HG02870 (cell line): ENCODE results near the gene GRID2.
A peak's percentile ranks its signal among the peaks of the same experiment; 100 is the strongest.
"Not testable (repeated sequence)": the region's sequence is repeated elsewhere in the genome, so short reads cannot be mapped to it uniquely, and the experiment has no call there.

Experiments
- ATAC-seq: cut with Tn5 transposase; IDR thresholded peaks from one replicate; pipeline ENCODE4 v1.9.1; 2021; ENCODE audit warnings: mild to moderate bottlenecking, moderate library complexity; ENCODE audit not compliant: unreplicated experiment

GRID2 gene

DNA sequence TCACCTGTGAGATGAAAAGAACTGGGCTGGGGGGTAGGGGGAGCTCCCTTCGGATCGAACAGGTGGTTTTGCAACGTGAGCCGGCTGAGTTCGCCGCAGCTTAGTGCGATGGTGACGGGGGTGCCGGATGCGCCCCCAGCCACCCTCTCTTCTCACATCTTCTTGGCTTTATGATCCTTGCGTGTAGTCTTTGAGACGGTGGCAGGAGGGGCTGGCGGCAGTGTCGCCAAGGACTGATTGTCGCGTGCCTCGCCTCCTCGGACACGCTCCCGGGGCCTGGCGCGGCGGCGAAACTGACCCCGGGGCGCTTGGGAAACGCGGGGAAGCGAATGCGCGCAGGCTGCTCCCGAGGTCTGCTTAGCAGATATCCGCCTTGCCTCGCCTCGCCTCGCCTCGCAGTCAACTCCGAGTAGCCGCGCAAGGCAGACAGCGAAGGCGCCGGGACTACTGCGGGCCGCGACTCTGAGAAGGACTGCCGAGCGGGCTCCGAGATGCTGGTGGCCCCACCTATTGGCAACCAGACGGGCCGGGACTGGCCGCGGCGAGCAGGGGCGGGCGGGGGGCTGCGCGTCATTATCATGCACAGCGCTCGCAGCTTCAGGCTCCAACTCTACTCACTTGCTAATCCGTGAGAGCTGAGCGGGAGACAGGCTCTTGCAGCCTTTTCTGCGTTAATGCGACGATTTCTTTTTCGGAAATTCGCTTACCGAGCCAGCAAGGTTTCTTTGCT is 1.5 kb downstream of the GRID2 start:
- no peak for ATAC-seq

DNA sequence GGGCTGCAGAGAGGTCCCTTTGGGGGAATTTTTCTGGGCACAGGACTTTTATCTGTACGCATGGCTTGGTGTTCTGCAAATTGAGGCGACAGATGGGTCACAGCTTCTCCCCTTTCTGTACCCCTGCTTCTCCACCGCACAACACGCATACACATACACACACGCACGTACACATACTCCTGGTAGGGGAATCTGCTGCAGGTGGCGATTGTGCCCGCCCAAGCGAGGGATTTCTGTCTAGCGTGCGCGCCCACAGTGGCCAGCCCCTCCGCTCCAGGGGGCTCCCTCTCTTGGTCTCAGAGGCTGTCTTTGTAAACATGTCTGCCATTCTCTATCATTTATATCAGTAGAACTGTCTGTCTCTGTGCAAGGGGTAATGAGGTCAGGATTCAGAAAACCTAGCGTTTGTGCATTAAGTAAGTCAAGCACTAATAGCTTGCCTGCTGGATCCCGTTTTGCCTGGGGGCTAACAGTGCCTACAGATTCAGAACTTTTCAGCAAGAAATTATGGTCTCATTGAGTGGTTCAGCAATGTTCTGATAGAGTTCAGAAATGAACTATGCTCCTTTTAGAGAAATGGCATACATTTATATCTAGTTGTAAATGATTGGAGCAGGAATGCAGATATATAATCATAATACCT is 2.2 kb downstream of the GRID2 start:
- ATAC-seq: no peak

DNA sequence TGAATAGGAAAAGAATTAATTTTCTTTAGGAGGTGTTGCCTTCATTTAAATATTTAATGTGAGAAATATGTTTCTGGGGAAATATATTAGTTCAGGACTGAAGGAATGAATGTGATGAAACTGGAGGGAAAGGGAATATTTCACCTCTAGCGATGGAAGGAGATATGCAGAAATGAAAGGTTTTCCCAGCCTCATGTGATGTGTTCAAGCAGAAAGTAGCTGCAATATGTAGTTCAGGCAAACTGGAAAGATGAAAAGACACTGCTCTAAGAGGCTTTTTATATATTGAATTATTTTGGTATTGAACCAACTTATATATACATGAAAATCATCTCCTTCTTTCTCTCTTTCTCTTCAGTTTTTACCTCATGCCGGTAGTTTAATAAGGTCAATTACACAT is 3.4 kb downstream of the GRID2 start:
- no peak for ATAC-seq

DNA sequence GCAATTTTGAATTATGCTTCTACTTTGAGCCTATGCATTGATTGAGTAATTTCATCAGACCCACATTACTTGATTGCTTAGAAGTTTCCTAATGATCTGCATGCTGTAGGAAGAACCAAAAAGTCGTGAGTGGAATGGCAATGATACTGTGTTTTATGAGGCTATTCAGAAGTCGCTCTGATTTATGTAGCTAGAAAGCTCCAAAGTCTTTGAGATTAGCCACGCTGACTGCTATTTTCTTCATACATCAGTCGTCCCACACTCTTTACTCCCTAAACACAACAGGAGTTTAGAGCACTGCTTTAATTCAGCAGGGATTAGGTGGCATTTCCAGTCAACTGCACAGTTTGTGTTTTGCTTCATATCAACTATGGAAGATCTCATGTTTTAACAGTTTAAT is 4.1 kb downstream of the GRID2 start:
- ATAC-seq: no peak

DNA sequence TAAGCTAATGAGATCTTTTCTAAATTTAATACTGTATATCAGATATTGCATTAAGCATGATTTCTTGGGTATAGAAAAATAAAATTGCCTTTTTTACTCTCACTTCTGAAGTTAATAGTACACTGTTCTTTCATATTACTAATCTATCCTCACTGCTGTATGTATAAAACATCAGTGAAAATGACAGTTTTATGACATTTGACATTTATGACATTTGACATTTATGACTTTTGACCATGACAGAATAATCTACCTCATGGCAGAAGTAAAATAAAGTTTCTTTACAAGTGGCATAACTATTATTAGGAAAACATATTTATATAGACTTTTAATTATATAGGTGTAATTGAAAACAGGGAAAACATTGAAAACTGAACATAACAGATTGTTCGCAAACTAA is 13.3 kb downstream of the GRID2 start:
- no peak for ATAC-seq

DNA sequence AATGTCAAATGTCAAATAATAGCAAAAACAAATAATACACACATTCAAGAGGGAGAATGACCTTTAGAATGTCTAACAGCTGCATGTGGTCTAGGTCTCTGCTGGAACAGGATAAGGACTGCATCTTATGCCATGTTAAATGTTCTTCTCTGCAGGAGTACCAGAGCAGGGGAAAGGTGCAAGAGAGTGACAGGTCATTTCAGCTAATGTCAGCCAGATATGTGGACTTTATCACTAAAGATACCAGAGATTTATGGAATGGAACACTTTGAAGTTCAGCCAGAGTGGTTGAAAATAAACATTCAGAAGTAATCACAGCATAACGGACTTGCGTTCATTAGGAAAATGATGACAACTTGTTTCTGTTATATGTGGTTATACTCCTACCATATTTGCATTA is 24.3 kb downstream of the GRID2 start:
- ATAC-seq: no peak

DNA sequence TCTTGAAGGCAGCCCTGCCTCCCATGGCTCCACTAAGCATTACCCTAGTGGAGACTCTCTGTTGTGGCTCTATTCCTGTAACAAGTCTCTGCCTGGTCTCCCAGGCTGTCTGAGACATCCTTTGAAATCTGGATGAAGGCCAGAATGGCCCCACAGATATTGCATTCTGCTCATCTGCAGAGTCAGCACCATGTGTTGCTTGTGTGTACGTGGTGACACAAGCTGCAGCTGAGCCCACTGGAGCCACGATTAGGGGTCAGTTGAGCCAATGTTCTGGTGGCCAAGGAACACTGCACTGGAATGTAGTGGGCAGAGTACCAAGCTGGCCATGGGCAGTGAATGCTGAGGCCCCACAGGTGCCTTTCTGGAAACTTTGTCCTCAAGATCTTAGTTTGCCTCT is 29.2 kb downstream of the GRID2 start:
- ATAC-seq: no peak

DNA sequence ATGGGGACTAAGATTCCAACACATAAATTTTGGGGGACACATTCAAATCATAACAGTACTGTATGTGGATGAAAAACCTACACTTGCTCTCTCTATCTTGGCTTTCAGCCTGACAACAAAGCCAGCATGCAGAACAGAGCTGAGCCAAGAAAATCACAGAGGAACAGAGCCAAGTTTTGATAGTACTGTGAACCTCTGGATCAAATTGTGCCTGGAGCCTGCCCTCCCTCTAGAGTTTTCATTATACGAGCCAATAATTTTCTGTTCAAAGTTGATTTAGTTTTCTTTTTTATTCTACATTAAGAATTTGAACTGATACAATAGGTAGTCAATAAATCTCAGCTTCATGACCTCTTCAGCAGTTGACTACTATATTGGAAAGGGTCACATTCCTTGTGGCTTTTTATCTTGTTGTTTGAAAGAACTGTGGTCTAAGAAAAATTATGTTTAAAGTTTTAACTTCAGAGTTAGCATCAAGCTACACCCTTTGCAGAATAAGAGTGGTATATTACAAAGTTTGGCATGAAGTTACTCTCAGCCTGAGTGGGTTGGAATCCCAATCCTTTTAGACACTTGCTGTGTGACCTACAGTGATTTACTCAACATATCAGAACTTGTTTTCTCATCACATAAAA is 31.1 kb downstream of the GRID2 start:
- no peak for ATAC-seq

DNA sequence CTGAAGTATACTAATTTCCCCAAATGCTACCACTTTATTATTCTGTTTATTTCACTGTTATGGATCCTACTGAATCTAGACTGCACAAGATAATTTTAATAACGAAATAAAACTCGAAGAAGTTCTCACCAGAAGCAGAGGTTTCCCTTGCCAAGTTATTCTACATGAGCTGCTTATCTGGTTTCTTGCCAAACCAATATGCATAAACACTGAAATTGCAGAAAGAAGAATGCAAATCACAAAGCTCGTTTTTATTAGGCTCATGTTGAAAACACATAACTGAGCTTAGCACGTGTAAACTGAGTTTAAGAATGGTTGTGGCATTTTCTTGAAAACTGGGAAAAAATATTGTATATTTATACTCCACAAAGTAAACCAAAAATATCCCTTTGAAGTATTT is 35.9 kb downstream of the GRID2 start:
- ATAC-seq: no peak

DNA sequence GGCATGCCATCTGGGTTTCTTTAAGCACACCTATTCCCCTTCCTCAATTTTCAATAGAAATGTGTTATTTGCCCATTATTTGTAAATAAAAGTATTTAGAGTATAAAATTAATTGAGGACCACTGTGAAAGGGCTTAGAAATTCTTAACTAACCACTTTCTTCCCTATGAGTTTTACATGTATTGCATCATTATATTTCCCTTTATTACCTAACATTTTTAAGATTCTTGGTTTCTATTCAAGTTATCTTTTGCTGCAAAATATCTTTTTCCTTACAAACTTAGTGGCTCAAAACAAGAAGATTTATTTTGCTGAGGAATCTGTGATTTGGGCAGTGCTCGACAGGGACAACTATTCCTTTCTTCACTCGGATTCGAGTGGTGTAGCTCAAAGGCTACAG is 40.5 kb downstream of the GRID2 start:
- no peak for ATAC-seq

DNA sequence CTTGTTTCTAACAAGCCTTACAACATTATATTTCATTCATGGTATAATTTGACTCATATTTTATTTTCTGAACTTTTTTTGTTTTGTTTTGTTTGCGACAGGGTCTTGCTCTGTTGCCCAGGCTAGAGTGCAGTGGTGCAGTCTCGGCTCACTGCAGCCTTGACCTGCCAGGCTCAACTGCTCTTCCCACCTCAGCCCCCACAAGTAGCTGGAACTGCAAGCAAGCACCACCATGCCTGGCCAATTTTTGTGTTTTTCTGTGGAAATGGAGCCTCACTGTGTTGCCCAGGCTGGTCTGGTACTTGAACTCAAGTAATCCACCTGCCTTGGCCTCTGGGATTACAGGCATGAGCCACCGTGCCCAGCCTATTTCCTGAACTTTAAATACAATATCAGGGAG is 42.5 kb downstream of the GRID2 start:
- ATAC-seq: no peak

DNA sequence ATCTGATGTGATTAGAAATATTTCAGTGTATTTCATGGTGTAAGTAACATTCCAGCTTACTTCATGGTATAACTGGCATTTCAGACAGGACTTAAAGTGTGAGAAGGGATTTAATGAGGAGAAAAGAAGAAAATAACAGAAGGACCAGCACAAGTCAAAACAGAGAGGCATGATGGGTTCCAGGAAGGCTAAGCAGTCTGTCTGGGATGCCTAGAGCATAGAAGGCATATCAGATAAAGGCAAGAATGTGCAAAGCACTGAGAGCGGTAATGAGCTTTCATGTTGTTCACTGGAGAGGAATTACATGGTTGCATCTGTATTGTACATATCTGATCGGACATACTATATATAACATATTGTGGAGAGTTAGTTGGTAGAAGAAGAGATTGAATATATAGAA is 54.2 kb downstream of the GRID2 start:
- ATAC-seq: no peak

DNA sequence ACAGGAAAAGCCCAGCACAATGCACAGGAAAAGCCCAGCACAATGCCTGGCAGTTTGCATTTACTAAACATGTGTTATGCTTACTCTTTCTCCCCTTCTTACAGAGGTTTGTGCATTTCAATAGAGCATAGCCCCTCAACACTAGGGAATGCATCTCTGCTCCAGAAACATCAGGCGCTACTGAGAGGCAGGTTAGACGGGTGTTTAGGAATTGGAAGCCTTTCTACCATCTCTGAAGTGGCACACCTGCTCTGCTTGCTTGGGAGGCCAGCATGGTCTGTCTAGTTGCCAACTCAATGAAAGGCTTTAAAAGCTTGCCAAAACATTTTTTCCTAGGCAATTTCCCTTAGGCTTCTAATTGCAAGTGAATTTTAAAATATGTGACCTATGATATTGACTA is 55.7 kb downstream of the GRID2 start:
- no peak for ATAC-seq

DNA sequence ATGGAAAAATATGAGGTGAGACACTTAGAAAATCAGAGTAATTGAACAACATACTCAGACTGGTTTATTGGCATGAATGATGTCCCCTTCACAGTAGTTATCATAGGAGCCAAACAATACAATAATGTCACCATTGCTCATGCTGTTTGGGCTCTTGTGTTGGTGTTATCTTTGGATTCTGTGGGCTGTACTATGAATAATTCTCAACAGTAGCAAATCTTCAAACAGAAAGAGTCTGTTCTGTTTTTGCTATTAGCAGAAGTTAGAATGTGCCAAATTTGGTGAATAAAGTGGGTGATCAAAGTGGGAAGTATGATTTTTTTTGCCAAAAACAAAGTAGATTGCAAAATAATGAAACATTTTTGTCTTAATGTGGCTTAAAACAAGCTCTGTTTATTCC is 58.3 kb downstream of the GRID2 start:
- ATAC-seq: no peak

DNA sequence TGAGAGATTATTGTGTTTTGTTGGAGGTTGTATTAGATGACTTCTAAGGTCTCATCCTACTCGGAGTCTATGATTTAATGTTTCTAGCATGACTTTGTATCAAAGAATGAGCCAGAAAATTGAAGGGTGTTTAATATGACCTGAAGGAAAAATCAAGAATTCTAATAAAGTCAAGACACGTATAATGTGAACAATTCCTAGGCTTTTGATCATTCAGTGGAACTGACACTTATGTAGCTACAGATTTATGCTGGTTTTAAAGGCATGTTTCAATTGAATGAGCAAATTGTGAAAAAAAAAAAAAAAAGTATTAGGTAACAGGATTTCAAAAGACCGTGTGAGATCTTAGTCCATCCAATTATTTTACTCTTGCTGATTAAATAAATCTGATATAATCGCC is 64.9 kb downstream of the GRID2 start:
- no peak for ATAC-seq

DNA sequence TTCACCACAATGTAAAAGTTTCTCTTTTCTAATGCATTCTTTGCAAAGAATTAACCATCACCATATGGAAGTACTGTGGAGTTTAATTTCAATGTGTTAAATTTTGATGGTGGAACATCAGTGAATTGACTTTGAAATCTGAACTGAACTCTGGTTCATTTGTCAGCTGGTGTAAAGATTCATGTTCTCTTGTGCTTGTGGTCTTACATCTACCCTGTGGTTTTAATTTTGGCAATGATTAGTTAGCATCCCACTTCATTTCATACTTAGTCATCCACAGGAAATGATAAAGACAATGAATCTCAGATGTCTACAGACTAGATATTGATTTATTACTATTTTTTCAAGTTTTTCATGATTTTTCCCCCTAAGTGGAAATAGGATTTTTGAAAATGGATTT is 77.8 kb downstream of the GRID2 start:
- ATAC-seq: no peak

DNA sequence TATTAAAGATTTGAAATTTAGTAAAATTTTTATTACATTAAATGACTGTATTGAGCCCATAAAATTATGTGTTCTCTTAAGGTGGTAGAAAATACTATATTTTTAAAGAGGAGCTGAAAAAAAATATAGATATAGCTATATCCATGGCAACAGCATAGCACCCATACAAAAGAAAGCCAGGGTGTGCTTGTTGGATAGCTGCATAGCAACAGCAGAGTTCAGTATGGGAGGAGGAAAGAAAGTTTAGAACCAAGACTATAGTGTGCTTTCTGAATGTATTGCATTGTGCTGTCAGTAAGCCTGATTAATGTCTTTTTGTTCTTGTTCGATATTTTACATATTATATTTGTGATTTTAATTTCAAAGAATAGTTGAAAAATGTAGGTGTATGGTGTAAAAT is 78.4 kb downstream of the GRID2 start:
- ATAC-seq: no peak

DNA sequence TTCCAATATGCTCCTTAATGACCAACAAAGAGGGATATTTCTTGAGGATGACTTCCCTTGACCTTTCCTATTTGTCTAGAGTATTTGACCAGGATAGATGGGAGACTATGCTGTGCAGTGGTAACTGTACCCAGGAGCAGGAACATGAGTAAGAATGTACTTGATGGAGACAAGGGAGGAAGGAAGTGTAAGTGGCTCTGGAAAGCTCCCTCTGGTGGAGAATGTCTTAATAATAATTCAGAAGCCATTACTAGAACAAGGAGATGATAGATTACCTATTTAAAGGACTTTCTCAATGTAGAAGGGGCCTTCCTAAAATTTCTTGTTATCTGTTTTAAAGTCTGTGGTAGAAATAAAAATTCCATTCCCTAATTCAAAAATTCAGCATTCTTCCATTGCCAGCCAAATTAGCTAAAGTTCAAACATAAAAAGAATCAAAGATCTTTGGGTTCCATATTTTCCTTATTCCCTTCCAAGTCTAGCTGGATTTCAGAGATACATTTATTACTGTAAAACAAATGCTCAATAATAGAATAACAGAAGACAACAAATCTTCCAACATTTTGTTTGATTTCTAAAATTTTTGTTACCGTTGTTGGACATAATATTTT is 83.8 kb downstream of the GRID2 start:
- ATAC-seq: peak; percentile 87

DNA sequence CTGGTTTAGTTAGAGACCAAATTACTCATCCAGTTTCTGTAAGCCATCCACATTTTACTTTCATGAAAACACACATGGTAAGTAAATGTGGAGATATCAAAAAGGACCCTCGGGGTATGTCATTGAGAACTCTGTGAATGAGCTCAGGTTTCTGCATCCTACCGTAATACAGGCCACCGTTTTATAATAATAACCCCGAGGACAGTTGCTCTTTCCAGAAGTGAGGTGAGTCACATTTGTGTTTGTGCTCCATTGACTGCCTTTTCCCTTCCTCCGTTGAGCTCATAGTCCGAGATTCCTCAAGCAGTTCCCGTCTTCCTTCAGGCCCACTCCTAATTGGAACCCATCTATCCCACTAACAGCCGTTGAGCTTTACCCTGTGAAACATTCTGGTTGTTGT is 95.3 kb downstream of the GRID2 start:
- ATAC-seq: no peak

DNA sequence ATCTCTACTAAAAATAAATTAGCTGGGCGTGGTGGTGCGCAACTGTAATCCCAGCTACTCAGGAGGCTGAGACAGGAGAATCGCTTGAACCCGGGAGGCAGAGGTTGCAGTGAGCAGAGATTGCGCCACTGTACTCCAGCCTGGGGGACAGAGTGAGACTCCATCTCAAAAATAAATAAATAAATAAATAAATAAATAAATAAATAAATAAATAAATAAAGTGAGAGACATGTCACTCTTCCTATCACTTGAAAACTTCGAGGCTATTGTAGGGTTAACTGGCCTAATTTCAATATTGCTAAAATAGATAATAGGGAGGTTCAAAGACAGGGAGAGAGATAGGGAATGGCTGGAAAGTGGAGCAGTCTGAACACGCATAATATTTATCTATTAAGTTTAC is 99.8 kb downstream of the GRID2 start:
- ATAC-seq: not testable (repeated sequence)

DNA sequence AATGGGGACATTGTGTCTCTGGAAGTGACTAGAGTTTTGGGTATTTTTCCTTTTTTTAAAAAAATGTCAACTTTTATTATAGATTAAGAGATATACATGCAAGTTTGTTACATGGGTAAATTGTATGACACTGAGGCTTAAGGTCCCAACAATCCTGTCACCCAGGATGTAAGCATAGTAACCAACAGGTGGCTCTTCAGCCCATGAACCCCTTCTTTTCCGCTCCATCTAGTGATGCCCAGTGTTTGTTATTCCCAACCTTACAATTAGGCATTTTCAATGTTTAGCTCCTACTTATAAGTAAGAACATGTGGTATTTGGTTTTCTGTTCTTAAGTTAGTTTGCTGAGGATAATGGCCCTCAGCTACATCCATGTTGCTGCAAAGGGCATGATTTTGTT is 102.7 kb downstream of the GRID2 start:
- ATAC-seq: no peak

DNA sequence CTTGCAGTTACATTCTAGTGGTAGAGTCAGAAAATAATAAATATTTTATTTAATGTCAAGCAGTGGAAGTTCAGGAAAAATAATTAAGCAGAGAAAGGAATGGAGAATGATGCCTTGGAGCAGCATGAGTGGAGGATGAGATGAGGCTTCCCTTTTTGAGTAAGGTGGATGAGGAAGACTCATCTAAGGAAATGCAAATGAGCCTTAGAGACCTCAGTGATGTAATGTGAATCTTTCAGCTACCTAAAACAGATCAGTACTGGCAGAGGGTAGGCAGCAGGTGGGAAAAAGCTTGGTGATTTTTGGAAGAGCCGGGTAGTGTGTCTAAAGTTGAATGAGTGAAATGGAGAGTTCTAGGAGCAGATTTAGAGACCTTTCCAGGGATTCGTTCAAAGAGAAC is 118.2 kb downstream of the GRID2 start:
- ATAC-seq: peak; percentile 95
